HFF-Myc (cell line): ENCODE data around the gene PRKAR1B.

Source experiments
- DNase-seq: peaks from one replicate; pipeline ENCODE4 v3.0.0-alpha.2; 2011; ENCODE audit warnings: low read depth; ENCODE audit errors: extremely low read depth
- H3K4me3 ChIP-seq: replicated peaks from 2 replicates; pipeline ENCODE4 v1.5.1; 2011; ENCODE audit warnings: low read depth, mild to moderate bottlenecking, control low read depth, low read length
- CTCF ChIP-seq: IDR thresholded peaks from 2 replicates; pipeline ENCODE4 v1.5.1; 2012; ENCODE audit warnings: mild to moderate bottlenecking, low read depth, low read length, control low read depth; ENCODE audit errors: missing control alignments

PRKAR1B gene

DNA sequence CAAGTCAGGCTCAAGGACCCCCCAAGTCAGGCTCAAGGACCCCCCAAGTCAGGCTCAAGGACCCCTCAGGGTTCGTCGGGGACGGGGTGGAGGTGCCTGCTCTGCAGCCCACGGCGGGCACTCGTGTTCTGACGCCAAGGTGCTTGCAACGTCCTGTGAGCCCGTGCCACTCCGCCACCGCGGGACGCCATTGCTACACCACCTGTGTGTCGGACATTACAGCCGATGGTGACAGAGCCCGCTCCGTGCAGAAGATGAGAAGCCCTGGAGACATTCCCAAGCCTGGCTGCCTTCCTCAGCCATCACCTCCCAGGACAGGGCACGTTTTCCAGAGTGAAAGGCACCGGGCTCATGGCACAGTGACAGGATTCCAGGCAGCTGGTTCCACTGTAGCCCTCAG, 98.3 kb downstream of the PRKAR1B start:
- no peak overlapping the region for H3K4me3 ChIP-seq
- no peak for TF ChIP-seq CTCF
- no peak for DNase-seq

DNA sequence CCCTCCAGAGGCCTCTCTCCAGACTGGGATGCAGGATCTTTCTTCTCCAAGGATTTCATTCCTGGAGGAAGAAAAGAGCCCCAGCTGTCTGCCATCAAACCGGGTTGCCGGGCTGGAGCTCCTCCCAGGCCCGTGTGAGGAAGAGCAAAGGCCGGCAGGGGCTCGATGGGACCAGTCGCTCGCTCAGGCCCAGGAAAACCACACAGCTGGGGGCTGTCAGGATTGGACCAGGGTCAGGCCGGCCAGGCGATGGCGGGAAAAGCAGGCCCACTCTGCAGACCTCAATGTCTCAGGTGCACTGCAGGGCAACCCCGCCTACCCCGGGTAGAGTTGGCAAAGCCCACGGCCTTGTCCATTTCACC, 98.7 kb downstream of the PRKAR1B start:
- no peak overlapping the region for H3K4me3 ChIP-seq
- no peak for TF ChIP-seq CTCF
- DNase-seq, result no peak

GRCh38 chr7:627661-628401, 99.2 kb downstream of the PRKAR1B start:
- DNase-seq, result no peak
- no peak overlapping the region for H3K4me3 ChIP-seq
- no peak for TF ChIP-seq CTCF

GRCh38 chr7:625376-625971, 101.6 kb downstream of the PRKAR1B start:
- no peak for TF ChIP-seq CTCF
- DNase-seq, result no peak
- H3K4me3 ChIP-seq, result no peak overlapping the region

DNA sequence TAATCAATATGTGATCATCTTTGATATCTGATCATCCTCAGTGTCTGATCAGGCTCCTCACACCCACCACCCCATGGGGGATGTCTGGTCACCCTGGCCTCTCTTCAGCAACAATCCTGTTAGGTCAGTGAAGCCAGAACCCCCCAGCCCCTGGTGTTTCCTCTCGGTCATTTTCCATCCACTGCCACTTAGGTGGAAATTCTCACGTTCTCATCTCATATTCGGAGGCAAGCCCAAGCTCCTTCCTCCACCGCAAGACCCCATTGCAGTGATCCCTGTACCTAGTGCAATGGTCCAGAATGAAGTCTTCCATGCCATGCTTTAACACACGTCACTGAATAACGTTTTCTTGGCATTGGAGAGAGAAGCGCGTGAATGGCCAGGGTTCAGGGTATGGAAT, 103.6 kb downstream of the PRKAR1B start:
- DNase-seq, result no peak

DNA sequence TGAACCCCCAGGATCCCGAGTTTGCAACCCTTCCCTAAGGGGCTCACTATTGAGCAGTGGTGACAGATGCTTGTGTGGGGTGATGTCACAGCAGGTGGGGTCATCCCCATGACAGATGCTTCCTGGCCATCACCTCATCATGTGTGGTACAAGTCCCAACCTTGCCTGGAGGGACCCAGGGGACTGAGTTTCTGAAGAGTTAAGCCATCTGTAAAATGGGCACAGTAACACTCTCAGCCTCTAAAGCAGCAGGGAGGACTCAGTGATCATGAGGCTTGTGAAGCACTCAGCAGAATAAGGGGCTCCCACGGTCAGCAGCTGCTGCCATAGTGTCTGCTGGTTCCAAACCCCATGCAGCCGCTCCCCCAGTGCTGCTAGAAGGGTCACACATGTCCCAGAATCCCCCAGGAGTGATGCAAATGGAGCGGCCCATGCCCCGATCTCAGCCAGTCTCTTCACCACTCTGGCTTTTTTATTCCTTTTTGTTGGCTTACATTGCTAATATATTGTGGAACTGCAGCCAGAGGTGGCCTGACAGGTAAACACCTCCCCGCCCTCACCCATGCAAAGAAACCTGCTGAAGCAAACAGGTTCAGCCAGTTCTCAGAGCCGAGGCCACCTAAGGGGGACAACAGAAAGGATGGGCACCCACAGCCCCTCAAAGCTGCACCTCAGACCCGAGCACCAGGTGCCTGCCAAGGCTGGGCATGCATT, 105.4 kb downstream of the PRKAR1B start:
- no peak for DNase-seq
- no peak overlapping the region for H3K4me3 ChIP-seq
- no peak for TF ChIP-seq CTCF

More for the DNA sequence above, 103.6 kb downstream of the PRKAR1B start:
- no peak for TF ChIP-seq CTCF
- no peak overlapping the region for H3K4me3 ChIP-seq
